HepG2 (cell line): ENCODE data around the gene IGF2BP1. TPM values are rescaled to one million over a fixed set of nuclear protein-coding genes. Genes with fewer than 3 reads are reported as not detected.
"Not testable (repeated sequence)": the region's sequence is repeated elsewhere in the genome, so short reads cannot be mapped to it uniquely, and the experiment has no call there.

Experiments
- ATAC-seq: fragments of 200-7000 bp; cut with Tn5 transposase; 3 replicates; pipeline ENCODE4 v1.9.1; 2020; ENCODE audit warnings: mild to moderate bottlenecking, moderate library complexity
- BruUV-seq: library from RNA; stranded (reverse); fragments of 400-500 nt; replicated peaks from 2 replicates; lab custom pipeline; 2021; lab: Mats Ljungman, UMichigan
- CTCF ChIA-PET: fragments of 300-600 bp; formaldehyde crosslinking; extraction: SDS; loops from one replicate; lab custom pipeline; 2021; ENCODE audit warnings: low total read pairs, inconsistent platforms, low intra/inter-chr PET ratio; lab: Yijun Ruan, JAX
- POLR2A ChIA-PET: fragments of 350-600 bp; sonication (Branson Sonifier 250); formaldehyde crosslinking; loops from one replicate; lab custom pipeline; 2020; ENCODE audit warnings: antibody characterized with exemption, inconsistent platforms; lab: Yijun Ruan, JAX
- DNase-seq: peaks from one replicate; pipeline ENCODE4 v3.0.0-alpha.2; 2015; ENCODE audit warnings: low spot score
- FAIRE-seq: peaks from 3 replicates; lab custom pipeline; 2011; peaks lifted over from hg19 to GRCh38; lab: Jason Lieb, UNC
- H2AFZ ChIP-seq: one replicate; pipeline ENCODE4 v1.6.1; 2011; ENCODE audit warnings: low read length, inconsistent platforms
- H3K27ac ChIP-seq: fragments of 300-600 bp; 3 replicates; pipeline ENCODE4 v1.8.0; 2011; ENCODE audit warnings: mixed run types, mild to moderate bottlenecking, mixed read lengths, low read length, inconsistent platforms; ENCODE audit not compliant: insufficient read depth; ENCODE audit errors: extremely low read length
- H3K27me3 ChIP-seq, 2 experiments: fragments of 200-600 bp in 1 of 2; 2 replicates in 1 of 2; 3 replicates in 1 of 2; pipeline versions ENCODE4 v1.6.0 to v1.8.0; 2011; ENCODE audit warnings: low read length in 2 of 2, mild to moderate bottlenecking in 2 of 2, moderate library complexity in 2 of 2, inconsistent platforms in 1 of 2; ENCODE audit not compliant: insufficient read depth in 2 of 2, control insufficient read depth in 1 of 2
- H3K36me3 ChIP-seq, 2 experiments: fragments of 200-600 bp in 1 of 2; replicated peaks in 1 of 2; 2 replicates in 1 of 2; 3 replicates in 1 of 2; pipeline versions ENCODE4 v1.5.1 to v1.8.0; 2011; ENCODE audit warnings: low read length in 2 of 2, inconsistent platforms in 1 of 2; ENCODE audit not compliant: insufficient read depth in 2 of 2, control insufficient read depth in 1 of 2
- H3K4me1 ChIP-seq: 2 replicates; pipeline ENCODE4 v1.5.1; 2012; ENCODE audit warnings: low read length, inconsistent platforms; ENCODE audit not compliant: insufficient read depth
- H3K4me2 ChIP-seq: 2 replicates; pipeline ENCODE4 v1.6.0; 2011; ENCODE audit warnings: low read depth, low read length, inconsistent platforms
- H3K4me3 ChIP-seq, 3 experiments: fragments of 200-600 bp in 1 of 3; sonication (generic), shearing (Covaris generic) in 1 of 3; replicated peaks in 1 of 3; 2 replicates each; pipeline ENCODE4 v1.5.1; 2011 to 2016; ENCODE audit warnings: low read length in 3 of 3, inconsistent platforms in 2 of 3, low read depth in 2 of 3, mild to moderate bottlenecking in 2 of 3, control low read depth in 1 of 3, mixed read lengths in 1 of 3; ENCODE audit not compliant: insufficient read depth in 1 of 3
- H3K79me2 ChIP-seq: one replicate; pipeline ENCODE4 v1.6.1; 2011; ENCODE audit warnings: low read length, inconsistent platforms; ENCODE audit not compliant: insufficient read depth
- H3K9ac ChIP-seq: 2 replicates; pipeline ENCODE4 v1.6.0; 2011; ENCODE audit warnings: mild to moderate bottlenecking, low read depth, low read length, inconsistent platforms; ENCODE audit not compliant: insufficient read depth
- H3K9me3 ChIP-seq: 2 replicates; pipeline ENCODE4 v1.5.1; 2012; ENCODE audit warnings: mild to moderate bottlenecking, low read length
- H4K20me1 ChIP-seq: 2 replicates; pipeline ENCODE4 v1.6.0; 2011; ENCODE audit warnings: inconsistent platforms, mild to moderate bottlenecking, low read length, moderate library complexity; ENCODE audit not compliant: insufficient read depth
- GRHL1 ChIP-seq: sonication (generic); formaldehyde crosslinking; conservative IDR thresholded peaks from 2 replicates; pipeline ENCODE4 v1.8.0; 2022; ENCODE audit warnings: missing genetic modification reagents
- MAFF ChIP-seq: IDR thresholded peaks from 2 replicates; pipeline ENCODE4 v1.6.1; 2011; ENCODE audit warnings: low read depth, low read length, improper control_type of control experiment
- NR2F6 ChIP-seq, 2 experiments: IDR thresholded peaks; 2 replicates each; pipeline ENCODE4 v1.6.1; 2016; ENCODE audit warnings: antibody characterized with exemption in 1 of 2, mild to moderate bottlenecking in 1 of 2
- SOX13 ChIP-seq, 3 experiments: fragments of 450-650 bp in 1 of 3; sonication (generic) in 1 of 3; formaldehyde crosslinking in 1 of 3; IDR thresholded peaks in 2 of 3; conservative IDR thresholded peaks in 1 of 3; 2 replicates each; pipeline versions ENCODE4 v1.5.0 to v1.6.1; 2016 to 2020; ENCODE audit warnings: antibody characterized with exemption in 1 of 3, mild to moderate bottlenecking in 1 of 3, missing compliant biosample characterization in 1 of 3, missing genetic modification reagents in 1 of 3, moderate library complexity in 1 of 3
- STAT5B ChIP-seq: sonication (generic); formaldehyde crosslinking; IDR thresholded peaks from 2 replicates; pipeline ENCODE4 v1.4.0; 2020; ENCODE audit warnings: missing genetic modification reagents
- ZNF101 ChIP-seq: sonication (generic); formaldehyde crosslinking; IDR thresholded peaks from 2 replicates; pipeline ENCODE4 v1.4.0; 2020; ENCODE audit warnings: mild to moderate bottlenecking, low read depth, missing genetic modification reagents, borderline replicate concordance
- ZNF331 ChIP-seq: sonication (generic); formaldehyde crosslinking; IDR thresholded peaks from 2 replicates; pipeline ENCODE4 v1.4.0; 2020; ENCODE audit warnings: missing genetic modification reagents
- ZNF383 ChIP-seq: sonication (generic); formaldehyde crosslinking; IDR thresholded peaks from 2 replicates; pipeline ENCODE4 v1.4.0; 2020; ENCODE audit warnings: missing genetic modification reagents, mild to moderate bottlenecking, borderline replicate concordance
- WGBS: methylation state at CpG from one replicate; pipeline ENCODE4 v1.1.6; 2017; ENCODE audit warnings: low lambda C conversion rate; 5-methylcytosine and 5-hydroxymethylcytosine counted together
- in situ Hi-C: cut with HindIII; loops from 2 replicates; pipeline ENCODE4 v1.10.0; 2017; ENCODE audit warnings: low pct_unique_long_range_greater_than_20kb; ENCODE audit not compliant: extremely low pct_ligation_motif_present
- intact Hi-C: fragments of 100-400 bp; cut with micrococcal nuclease; formaldehyde crosslinking; loops from one replicate; pipeline ENCODE4 v1.10.0; 2022; ENCODE audit not compliant: unreplicated experiment
- polyA plus RNA-seq, 8 experiments: library from polyadenylated mRNA; depleted of rRNA in 3 of 8; stranded (reverse) in 7 of 8; unstranded in 1 of 8; fragments of >200 nt; fragmentation: Illumina TruSeq in 4 of 8; extraction: Trizol in 4 of 8; gene quantifications; 2 replicates each; pipeline versions ENCODE4 v1.2.1 to v1.2.3, GENCODE V29; 2011 to 2016; ENCODE audit warnings: low read depth in 4 of 8, missing spikeins in 1 of 8, mixed read lengths in 1 of 8; ENCODE audit not compliant: insufficient read depth in 1 of 8
- total RNA-seq, 5 experiments: library from RNA; depleted of rRNA; stranded (reverse); fragments of >200 nt; fragmentation: Illumina TruSeq; extraction: Trizol; gene quantifications; 2 replicates each; pipeline ENCODE4 v1.2.3, GENCODE V29; 2016; ENCODE audit warnings: low read depth in 1 of 5
- TF ChIP-seq, protein P1 (sequence below): sonication (generic); formaldehyde crosslinking; IDR thresholded peaks from 2 replicates; pipeline ENCODE4 v1.4.0; 2020; ENCODE audit warnings: missing genetic modification reagents, mild to moderate bottlenecking, borderline replicate concordance

Gene IGF2BP1
- total and polyA plus RNA-seq, 2 of the 13 experiments (the other 11 are each of a cell fraction or from before 2014, with no cell fraction given): 29.7 to 75.1 TPM

GRCh38 chr17:49038544-49038943, 41.4 kb downstream of the IGF2BP1 start (continued):
- TF ChIP-seq, protein P1, sequence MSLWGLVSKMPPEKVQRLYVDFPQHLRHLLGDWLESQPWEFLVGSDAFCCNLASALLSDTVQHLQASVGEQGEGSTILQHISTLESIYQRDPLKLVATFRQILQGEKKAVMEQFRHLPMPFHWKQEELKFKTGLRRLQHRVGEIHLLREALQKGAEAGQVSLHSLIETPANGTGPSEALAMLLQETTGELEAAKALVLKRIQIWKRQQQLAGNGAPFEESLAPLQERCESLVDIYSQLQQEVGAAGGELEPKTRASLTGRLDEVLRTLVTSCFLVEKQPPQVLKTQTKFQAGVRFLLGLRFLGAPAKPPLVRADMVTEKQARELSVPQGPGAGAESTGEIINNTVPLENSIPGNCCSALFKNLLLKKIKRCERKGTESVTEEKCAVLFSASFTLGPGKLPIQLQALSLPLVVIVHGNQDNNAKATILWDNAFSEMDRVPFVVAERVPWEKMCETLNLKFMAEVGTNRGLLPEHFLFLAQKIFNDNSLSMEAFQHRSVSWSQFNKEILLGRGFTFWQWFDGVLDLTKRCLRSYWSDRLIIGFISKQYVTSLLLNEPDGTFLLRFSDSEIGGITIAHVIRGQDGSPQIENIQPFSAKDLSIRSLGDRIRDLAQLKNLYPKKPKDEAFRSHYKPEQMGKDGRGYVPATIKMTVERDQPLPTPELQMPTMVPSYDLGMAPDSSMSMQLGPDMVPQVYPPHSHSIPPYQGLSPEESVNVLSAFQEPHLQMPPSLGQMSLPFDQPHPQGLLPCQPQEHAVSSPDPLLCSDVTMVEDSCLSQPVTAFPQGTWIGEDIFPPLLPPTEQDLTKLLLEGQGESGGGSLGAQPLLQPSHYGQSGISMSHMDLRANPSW (CRISPR knock-in tag): no peak
- TF ChIP-seq MAFF (peak; percentile 99), NR2F6 (IDR thresholded peaks at IDR 0.05) (no peak), NR2F6 (CRISPR knock-in tag; IDR thresholded peaks at IDR 0.05) (no peak), ZNF331 (CRISPR knock-in tag) (no peak), SOX13 (IDR thresholded peaks at IDR 0.05) (no peak), SOX13 (CRISPR knock-in tag; conservative IDR thresholded peaks at IDR 0.05 in 1 of 2, IDR thresholded peaks at IDR 0.05 in 1 of 2) (no peak), GRHL1 (CRISPR knock-in tag) (no peak), STAT5B (CRISPR knock-in tag) (no peak), ZNF383 (CRISPR knock-in tag) (no peak), ZNF101 (no peak)

DNA sequence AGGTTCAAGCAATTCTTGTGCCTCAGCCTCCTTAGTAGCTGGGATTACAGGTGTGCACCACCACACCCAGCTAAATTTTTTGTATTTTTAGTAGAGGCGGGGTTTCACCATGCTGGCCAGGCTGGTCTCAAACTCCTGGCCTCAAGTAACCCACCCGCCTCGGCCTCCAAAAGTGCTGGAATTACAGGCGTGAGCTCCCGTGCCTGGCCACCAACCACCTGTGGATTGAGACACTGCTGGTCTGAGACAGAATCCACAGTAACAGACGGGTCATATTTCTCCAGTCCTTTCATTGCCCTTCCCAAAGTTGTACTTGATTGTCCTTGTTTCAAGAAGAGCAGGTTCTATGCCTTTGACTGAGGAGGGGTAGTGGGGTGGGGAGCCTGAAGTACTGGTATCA, 42.3 kb downstream of the IGF2BP1 start:
- ATAC-seq, H3K4me3 ChIP-seq, H3K27me3 ChIP-seq, H4K20me1 ChIP-seq, H3K4me2 ChIP-seq, H3K9me3 ChIP-seq, FAIRE-seq, H3K9ac ChIP-seq, CTCF ChIA-PET, H2AFZ ChIP-seq, DNase-seq, H3K4me1 ChIP-seq, H3K27ac ChIP-seq, BruUV-seq, H3K79me2 ChIP-seq, in situ Hi-C loops: not testable (repeated sequence)
- intact Hi-C loops: loop anchor here (10.0 kb wide), 1 partner anchor 235 kb away; no protein-coding TSS in a partner anchor
- peaks cover 57 to 93% of the 10 kb centered on the region in 2 experiments for H3K36me3 ChIP-seq
- POLR2A ChIA-PET: interaction anchor here (1.5 kb wide), 1 partner anchor 147 kb away, joined by 4 read pairs; the partner anchor contains the start of gene ATP5MC1
- WGBS: 96% methylated on average over 6 of the region's 6 CpGs
